ENCODE measurements around the gene FREY1.

GRCh38 chr11:45860764-45861510 is 46.1 kb downstream of the FREY1 start:
- TF ChIP-seq POLR2AphosphoS5 (IDR thresholded peaks at IDR 0.05) = no peak
- TF ChIP-seq POLR2A (IDR thresholded peaks at IDR 0.05; ENCODE audit: low read depth) = no peak
- TF ChIP-seq CTCF (IDR thresholded peaks at IDR 0.05) = no peak

All from esophagus muscularis mucosa (tissue), 3 donors.